Measurements from ENCODE around the gene LAMA2. TPM values are rescaled to one million over a fixed set of nuclear protein-coding genes. Genes with fewer than 3 reads are reported as not detected.

Gene LAMA2
- total and polyA plus RNA-seq, 2 donors (not counting 1 experiment from before 2014, with no cell fraction given): 19.5 to 67.5 TPM

GRCh38 chr6:129006724-129007514 is 124.0 kb downstream of the LAMA2 start:
- no peak for DNase-seq (ENCODE audit: low read depth in 2 of 2)
- H3K27me3 ChIP-seq (ENCODE audit: control insufficient read depth, insufficient read depth, low read length): no peaks in the 10 kb centered on the region
- no peak overlapping the region for H3K4me3 ChIP-seq (replicated peaks in 1 of 4; ENCODE audit: control extremely low read depth in 1 of 4, insufficient read depth in 1 of 4, low read depth in 3 of 4, low read length in 4 of 4)
- no peaks in the 10 kb centered on the region for H3K79me2 ChIP-seq (ENCODE audit: control insufficient read depth, insufficient read depth, low read length)
- H2AFZ ChIP-seq (ENCODE audit: low read length): no peak overlapping the region
- H3K9ac ChIP-seq (ENCODE audit: insufficient read depth, low read length): no peak overlapping the region
- TF ChIP-seq EZH2 (IDR thresholded peaks at IDR 0.05; ENCODE audit: low read length, missing control alignments) (no peak), CTCF (conservative IDR thresholded peaks at IDR 0.05 in 1 of 2, IDR thresholded peaks at IDR 0.05 in 1 of 2; ENCODE audit: low read depth in 1 of 2, low read length in 2 of 2) (no peak)
- H3K4me2 ChIP-seq (ENCODE audit: extremely low read depth, insufficient read depth, low read length): no peak overlapping the region
- H3K27ac ChIP-seq (ENCODE audit: insufficient read depth, low read length): no peak overlapping the region
- H3K4me1 ChIP-seq (ENCODE audit: control insufficient read depth, extremely low read depth, insufficient read depth, low read length): no peaks in the 10 kb centered on the region
- no peaks in the 10 kb centered on the region for H3K9me3 ChIP-seq (ENCODE audit: control insufficient read depth, insufficient read depth, low read depth, low read length)
- no peaks in the 10 kb centered on the region for H3K36me3 ChIP-seq (ENCODE audit: control insufficient read depth, insufficient read depth, low read length)
- no peaks in the 10 kb centered on the region for H4K20me1 ChIP-seq (ENCODE audit: control insufficient read depth, extremely low read depth, insufficient read depth, low read length)

GRCh38 chr6:129007701-129008373 is 124.9 kb downstream of the LAMA2 start:
- Histone ChIP-seq H2AFZ (ENCODE audit: low read length) (no peak overlapping the region), H3K36me3 (ENCODE audit: control insufficient read depth, insufficient read depth, low read length) (no peaks in the 10 kb centered on the region), H3K27ac (ENCODE audit: insufficient read depth, low read length) (no peak overlapping the region), H3K79me2 (ENCODE audit: control insufficient read depth, insufficient read depth, low read length) (no peaks in the 10 kb centered on the region), H4K20me1 (ENCODE audit: control insufficient read depth, extremely low read depth, insufficient read depth, low read length) (no peaks in the 10 kb centered on the region), H3K27me3 (ENCODE audit: control insufficient read depth, insufficient read depth, low read length) (no peaks in the 10 kb centered on the region), H3K9ac (ENCODE audit: insufficient read depth, low read length) (no peak overlapping the region), H3K4me1 (ENCODE audit: control insufficient read depth, extremely low read depth, insufficient read depth, low read length) (no peaks in the 10 kb centered on the region), H3K4me3 (replicated peaks in 1 of 4; ENCODE audit: control extremely low read depth in 1 of 4, insufficient read depth in 1 of 4, low read depth in 3 of 4, low read length in 4 of 4) (no peak overlapping the region), H3K4me2 (ENCODE audit: extremely low read depth, insufficient read depth, low read length) (no peak overlapping the region), H3K9me3 (ENCODE audit: control insufficient read depth, insufficient read depth, low read depth, low read length) (no peaks in the 10 kb centered on the region)
- no peak for TF ChIP-seq CTCF (conservative IDR thresholded peaks at IDR 0.05 in 1 of 2, IDR thresholded peaks at IDR 0.05 in 1 of 2; ENCODE audit: low read depth in 1 of 2, low read length in 2 of 2)
- TF ChIP-seq EZH2 (IDR thresholded peaks at IDR 0.05; ENCODE audit: low read length, missing control alignments): no peak
- DNase-seq (ENCODE audit: low read depth in 2 of 2): no peak

- no peaks in the 10 kb centered on the region for H3K27me3 ChIP-seq (ENCODE audit: control insufficient read depth, insufficient read depth, low read length)
- H2AFZ ChIP-seq (ENCODE audit: low read length): no peak overlapping the region
- no peak overlapping the region for H3K4me3 ChIP-seq (replicated peaks in 1 of 4; ENCODE audit: control extremely low read depth in 1 of 4, insufficient read depth in 1 of 4, low read depth in 3 of 4, low read length in 4 of 4)
- no peak overlapping the region for H3K9ac ChIP-seq (ENCODE audit: insufficient read depth, low read length)
- H3K4me2 ChIP-seq (ENCODE audit: extremely low read depth, insufficient read depth, low read length): no peak overlapping the region
- no peaks in the 10 kb centered on the region for H3K9me3 ChIP-seq (ENCODE audit: control insufficient read depth, insufficient read depth, low read depth, low read length)
- no peaks in the 10 kb centered on the region for H4K20me1 ChIP-seq (ENCODE audit: control insufficient read depth, extremely low read depth, insufficient read depth, low read length)
- H3K4me1 ChIP-seq (ENCODE audit: control insufficient read depth, extremely low read depth, insufficient read depth, low read length): no peaks in the 10 kb centered on the region
- no peak for TF ChIP-seq EZH2 (IDR thresholded peaks at IDR 0.05; ENCODE audit: low read length, missing control alignments)
- no peak for TF ChIP-seq CTCF (conservative IDR thresholded peaks at IDR 0.05 in 1 of 2, IDR thresholded peaks at IDR 0.05 in 1 of 2; ENCODE audit: low read depth in 1 of 2, low read length in 2 of 2)
- no peaks in the 10 kb centered on the region for H3K36me3 ChIP-seq (ENCODE audit: control insufficient read depth, insufficient read depth, low read length)
- no peak overlapping the region for H3K27ac ChIP-seq (ENCODE audit: insufficient read depth, low read length)
- no peak for DNase-seq (ENCODE audit: low read depth in 2 of 2)
- H3K79me2 ChIP-seq (ENCODE audit: control insufficient read depth, insufficient read depth, low read length): no peaks in the 10 kb centered on the region
Measured at GRCh38 chr6:129008591-129008990, 125.7 kb downstream of the LAMA2 start.

Measured in fibroblast of lung (primary cell).